Kidney (tissue), 14 donors: ENCODE data around the gene STBD1. TPM values are rescaled to one million over a fixed set of nuclear protein-coding genes. Genes with fewer than 3 reads are reported as not detected.

ENCODE experiments used
- DNase-seq, 5 donors: peaks; one replicate each; pipeline ENCODE4 v3.0.0-alpha.2; 2013 to 2020
- FAIRE-seq: peaks from 2 replicates; lab custom pipeline; 2012; peaks lifted over from hg19 to GRCh38; lab: Jason Lieb, UNC
- H3K27ac ChIP-seq, 2 donors: one replicate each; pipeline ENCODE4 v1.7.0; 2013; ENCODE audit warnings: low read depth in 2 of 2, low read length in 2 of 2, inconsistent platforms in 1 of 2
- H3K27me3 ChIP-seq: one replicate; pipeline ENCODE4 v1.7.1; 2013; ENCODE audit warnings: low read length, inconsistent platforms; ENCODE audit not compliant: control insufficient read depth, insufficient read depth
- H3K36me3 ChIP-seq, 3 donors: one replicate each; pipeline versions ENCODE4 v1.7.0 to v1.7.1; 2013; ENCODE audit warnings: low read length in 3 of 3, control low read depth in 1 of 3, inconsistent platforms in 1 of 3; ENCODE audit not compliant: insufficient read depth in 3 of 3, control insufficient read depth in 2 of 3
- H3K4me1 ChIP-seq, 3 donors: one replicate each; pipeline versions ENCODE4 v1.7.0 to v1.7.1; 2013; ENCODE audit warnings: low read length in 3 of 3, inconsistent platforms in 1 of 3, low read depth in 1 of 3; ENCODE audit not compliant: control insufficient read depth in 2 of 3, insufficient read depth in 2 of 3
- H3K4me3 ChIP-seq, 3 donors: one replicate each; pipeline versions ENCODE4 v1.7.0 to v1.8.1; 2013; ENCODE audit warnings: low read length in 3 of 3, control low read depth in 1 of 3, inconsistent platforms in 1 of 3
- H3K9ac ChIP-seq, 3 donors: one replicate each; pipeline versions ENCODE4 v1.7.0 to v1.7.1; 2013; ENCODE audit warnings: low read length in 3 of 3, control low read depth in 1 of 3, inconsistent platforms in 1 of 3
- H3K9me3 ChIP-seq, 3 donors: one replicate each; pipeline versions ENCODE4 v1.7.0 to v1.7.1; 2013; ENCODE audit warnings: low read length in 3 of 3, control low read depth in 1 of 3, inconsistent platforms in 1 of 3; ENCODE audit not compliant: control insufficient read depth in 2 of 3, insufficient read depth in 1 of 3
- CTCF ChIP-seq: IDR thresholded peaks from 3 replicates; pipeline ENCODE4 v1.5.1; 2012; ENCODE audit warnings: mild to moderate bottlenecking, moderate library complexity, borderline replicate concordance; ENCODE audit not compliant: insufficient read depth; ENCODE audit errors: extremely low read depth
- intact Hi-C: fragments of 100-400 bp; cut with DNase I; formaldehyde crosslinking; loops from one replicate; pipeline ENCODE4 v1.11.1; 2022
- polyA plus RNA-seq: library from polyadenylated mRNA; stranded (reverse); fragments of 350-450 nt; fragmentation: Illumina TruSeq; extraction: RNeasy Lipid Tissue Mini Kit (QIAGEN cat#74804); gene quantifications from one replicate; pipeline ENCODE4 v1.2.3, GENCODE V29; 2014; ENCODE audit warnings: low read depth, low replicate concordance; ENCODE audit not compliant: insufficient read depth
- total RNA-seq: library from RNA; stranded (reverse); fragmentation: NEBNext Ultra II Directional; extraction: Animal tissue kit (Norgen Biotek cat#: 25700); gene quantifications from one replicate; pipeline ENCODE4 v1.2.1, GENCODE V29; 2021
- donor health status: control.
- donor health status: control.
- donor health status: control.
- donor health status: control.
- donor health status: control.
- donor health status: DM: yes; HTN: yes; CAD: no.
- donor health status: Normal renal cell carcinoma (clear cell type).

STBD1 gene
- total and polyA plus RNA-seq, 2 donors from 2014 or later, result 1.3 to 4.5 TPM

- TF ChIP-seq CTCF, result no peak
- peaks cover 0 to 4% (median 0%) of the 10 kb centered on the region in 3 donors for H3K4me1 ChIP-seq
- intact Hi-C loops, result no loop called here
- no peaks in the 10 kb centered on the region for H3K9me3 ChIP-seq
- DNase-seq, result no peak
- H3K27ac ChIP-seq, result no peak overlapping the region
- H3K4me3 ChIP-seq, result no peak overlapping the region
- no peaks in the 10 kb centered on the region for H3K36me3 ChIP-seq
- no peak overlapping the region for H3K9ac ChIP-seq
- no peaks in the 10 kb centered on the region for H3K27me3 ChIP-seq
- no peak for FAIRE-seq
Measured at GRCh38 chr4:76292730-76293129, 13.8 kb upstream of the STBD1 start.

- no peaks in the 10 kb centered on the region for H3K36me3 ChIP-seq
- DNase-seq, result no peak
- H3K9me3 ChIP-seq, result no peaks in the 10 kb centered on the region
- H3K27me3 ChIP-seq, result no peaks in the 10 kb centered on the region
- H3K9ac ChIP-seq, result no peak overlapping the region
- no peak for FAIRE-seq
- H3K4me3 ChIP-seq, result no peak overlapping the region
- H3K27ac ChIP-seq, result no peak overlapping the region
- H3K4me1 ChIP-seq, result peaks cover 0 to 4% (median 0%) of the 10 kb centered on the region in 3 donors
- intact Hi-C loops, result no loop called here
- TF ChIP-seq CTCF, result no peak
Measured at GRCh38 chr4:76293772-76294171, 12.8 kb upstream of the STBD1 start.

- Histone ChIP-seq H3K4me3 (no peak overlapping the region), H3K36me3 (no peaks in the 10 kb centered on the region), H3K9ac (no peak overlapping the region), H3K27ac (no peak overlapping the region), H3K4me1 (peaks cover 0 to 6% (median 0%) of the 10 kb centered on the region in 3 donors), H3K27me3 (no peaks in the 10 kb centered on the region), H3K9me3 (no peaks in the 10 kb centered on the region)
- intact Hi-C loops, result no loop called here
- FAIRE-seq (no peak), DNase-seq (no peak)
- no peak for TF ChIP-seq CTCF
Measured at GRCh38 chr4:76296286-76296820, 10.2 kb upstream of the STBD1 start.

GRCh38 chr4:76298227-76298626 lies 8.3 kb upstream of the STBD1 start:
- no peak for FAIRE-seq
- intact Hi-C loops, result no loop called here
- H3K27me3 ChIP-seq, result no peaks in the 10 kb centered on the region

More at GRCh38 chr4:76298227-76298626, 8.3 kb upstream of the STBD1 start:
- H3K4me1 ChIP-seq, result peaks cover 0 to 8% (median 0%) of the 10 kb centered on the region in 3 donors
- H3K4me3 ChIP-seq, result no peak overlapping the region
- no peaks in the 10 kb centered on the region for H3K36me3 ChIP-seq
- no peaks in the 10 kb centered on the region for H3K9me3 ChIP-seq
- no peak for TF ChIP-seq CTCF
- no peak for DNase-seq
- no peak overlapping the region for H3K27ac ChIP-seq
- H3K9ac ChIP-seq, result no peak overlapping the region
